Measurements from ENCODE around the gene FMN2. TPM values are rescaled to one million over a fixed set of nuclear protein-coding genes. Genes with fewer than 3 reads are reported as not detected.

FMN2 gene
- total RNA-seq, 1 experiment from 2014 or later, result not detected

DNA sequence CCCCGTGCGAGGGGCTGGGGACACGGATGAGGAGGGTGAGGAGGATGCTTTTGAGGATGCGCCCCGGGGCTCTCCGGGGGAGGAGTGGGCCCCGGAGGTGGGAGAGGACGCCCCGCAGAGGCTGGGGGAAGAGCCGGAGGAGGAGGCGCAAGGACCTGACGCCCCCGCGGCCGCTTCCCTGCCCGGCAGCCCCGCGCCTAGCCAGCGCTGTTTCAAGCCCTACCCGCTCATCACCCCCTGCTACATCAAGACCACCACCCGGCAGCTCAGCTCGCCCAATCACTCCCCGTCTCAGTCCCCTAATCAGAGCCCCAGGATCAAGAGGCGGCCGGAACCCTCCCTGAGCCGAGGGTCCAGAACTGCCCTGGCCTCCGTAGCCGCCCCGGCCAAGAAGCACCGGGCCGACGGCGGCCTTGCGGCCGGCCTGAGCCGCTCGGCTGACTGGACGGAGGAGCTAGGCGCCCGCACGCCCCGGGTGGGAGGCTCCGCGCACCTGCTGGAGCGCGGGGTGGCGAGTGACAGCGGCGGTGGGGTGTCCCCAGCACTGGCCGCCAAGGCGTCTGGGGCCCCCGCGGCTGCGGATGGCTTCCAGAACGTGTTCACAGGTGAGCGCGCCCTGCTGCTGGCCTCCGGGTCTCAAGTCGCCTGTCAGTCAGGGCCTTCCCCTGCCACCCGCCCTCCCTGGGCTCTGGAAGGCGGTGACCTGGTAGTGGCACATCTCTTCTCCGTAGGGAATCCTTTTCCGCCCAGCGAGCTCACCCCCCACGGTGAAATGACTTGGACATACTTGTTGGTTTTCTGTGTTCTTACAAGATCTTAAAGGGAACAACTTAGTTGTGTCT is 1.7 kb downstream of the FMN2 start:
- DNase-seq, result no peak
- BruUV-seq (replicated peaks), result no TSS peak
- Histone ChIP-seq H3K9me3 (ENCODE audit: insufficient read depth, low read depth) (no peaks in the 10 kb centered on the region), H3F3A (ENCODE audit: insufficient read depth, low read depth) (no peaks in the 10 kb centered on the region), H3K9me2 (ENCODE audit: insufficient read depth) (no peaks in the 10 kb centered on the region), H3K4me2 (no peak overlapping the region), H3K27ac (no peak overlapping the region), H2AFZ (no peak overlapping the region), H3K79me2 (ENCODE audit: low read depth) (no peaks in the 10 kb centered on the region), H3K4me3 (no peak overlapping the region), H3K27me3 (ENCODE audit: insufficient read depth, low read depth) (peaks cover 7% of the 10 kb centered on the region), H4K20me1 (ENCODE audit: insufficient read depth) (no peaks in the 10 kb centered on the region), H3K36me3 (ENCODE audit: low read depth) (no peaks in the 10 kb centered on the region), H3K4me1 (replicated peaks; ENCODE audit: insufficient read depth) (no peaks in the 10 kb centered on the region)
- POLR2A ChIA-PET (ENCODE audit: unreplicated experiment), result no interaction called here
- CTCF ChIA-PET, result no interaction called here
- TF ChIP-seq, protein P1, sequence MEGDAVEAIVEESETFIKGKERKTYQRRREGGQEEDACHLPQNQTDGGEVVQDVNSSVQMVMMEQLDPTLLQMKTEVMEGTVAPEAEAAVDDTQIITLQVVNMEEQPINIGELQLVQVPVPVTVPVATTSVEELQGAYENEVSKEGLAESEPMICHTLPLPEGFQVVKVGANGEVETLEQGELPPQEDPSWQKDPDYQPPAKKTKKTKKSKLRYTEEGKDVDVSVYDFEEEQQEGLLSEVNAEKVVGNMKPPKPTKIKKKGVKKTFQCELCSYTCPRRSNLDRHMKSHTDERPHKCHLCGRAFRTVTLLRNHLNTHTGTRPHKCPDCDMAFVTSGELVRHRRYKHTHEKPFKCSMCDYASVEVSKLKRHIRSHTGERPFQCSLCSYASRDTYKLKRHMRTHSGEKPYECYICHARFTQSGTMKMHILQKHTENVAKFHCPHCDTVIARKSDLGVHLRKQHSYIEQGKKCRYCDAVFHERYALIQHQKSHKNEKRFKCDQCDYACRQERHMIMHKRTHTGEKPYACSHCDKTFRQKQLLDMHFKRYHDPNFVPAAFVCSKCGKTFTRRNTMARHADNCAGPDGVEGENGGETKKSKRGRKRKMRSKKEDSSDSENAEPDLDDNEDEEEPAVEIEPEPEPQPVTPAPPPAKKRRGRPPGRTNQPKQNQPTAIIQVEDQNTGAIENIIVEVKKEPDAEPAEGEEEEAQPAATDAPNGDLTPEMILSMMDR (conservative IDR thresholded peaks at IDR 0.05), result no peak
- TF ChIP-seq EZH2 (IDR thresholded peaks at IDR 0.05; ENCODE audit: low read depth), result no peak
- intact Hi-C loops (cut with micrococcal nuclease; ENCODE audit: unreplicated experiment), result no loop called here

DNA sequence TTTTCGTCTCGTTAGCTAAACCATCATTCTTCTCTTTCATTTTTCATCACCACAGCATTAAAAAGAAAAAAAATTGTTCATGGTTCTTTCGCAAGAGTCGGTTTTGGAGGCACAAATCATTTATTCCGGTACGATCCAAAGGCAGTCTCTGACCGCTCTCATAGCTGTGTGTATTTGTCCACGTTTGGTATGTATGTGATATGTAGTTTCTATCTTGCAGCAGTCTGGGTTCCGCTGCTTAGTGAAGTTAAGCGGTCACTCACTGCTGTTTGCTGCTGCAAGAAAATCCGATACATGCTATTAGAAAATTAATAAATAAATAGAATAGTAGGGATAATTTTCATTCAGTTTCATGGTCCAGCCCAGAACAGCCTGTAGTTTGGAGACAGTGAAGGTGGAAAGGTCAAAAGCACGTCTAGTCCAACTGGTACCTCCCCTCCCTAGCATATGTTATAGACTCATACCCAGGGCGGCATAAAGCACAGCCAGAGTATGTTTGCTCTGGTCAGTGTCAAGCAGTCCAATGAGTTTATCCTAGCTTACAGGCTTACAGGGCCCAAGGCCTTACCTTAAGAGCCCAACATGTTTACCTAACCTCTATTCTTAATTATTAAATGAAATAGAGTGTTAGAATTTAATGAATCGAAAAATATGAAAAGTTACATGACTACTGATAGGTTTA is 2.5 kb downstream of the FMN2 start:
- Histone ChIP-seq H2AFZ (no peak overlapping the region), H3F3A (ENCODE audit: insufficient read depth, low read depth) (no peaks in the 10 kb centered on the region), H3K4me2 (no peak overlapping the region), H3K27ac (no peak overlapping the region), H3K27me3 (ENCODE audit: insufficient read depth, low read depth) (peaks cover 7% of the 10 kb centered on the region), H3K4me1 (replicated peaks; ENCODE audit: insufficient read depth) (no peaks in the 10 kb centered on the region), H3K79me2 (ENCODE audit: low read depth) (no peaks in the 10 kb centered on the region), H3K9me3 (ENCODE audit: insufficient read depth, low read depth) (no peaks in the 10 kb centered on the region), H4K20me1 (ENCODE audit: insufficient read depth) (no peaks in the 10 kb centered on the region), H3K4me3 (no peak overlapping the region), H3K9me2 (ENCODE audit: insufficient read depth) (no peaks in the 10 kb centered on the region), H3K36me3 (ENCODE audit: low read depth) (no peaks in the 10 kb centered on the region)
- intact Hi-C loops (cut with micrococcal nuclease; ENCODE audit: unreplicated experiment), result no loop called here
- ChIA-PET POLR2A (ENCODE audit: unreplicated experiment) (no interaction called here), CTCF (no interaction called here)
- TF ChIP-seq EZH2 (IDR thresholded peaks at IDR 0.05; ENCODE audit: low read depth), result no peak
- TF ChIP-seq, protein P1 (conservative IDR thresholded peaks at IDR 0.05), result no peak
- no peak for DNase-seq
- BruUV-seq (replicated peaks), result no TSS peak

DNA sequence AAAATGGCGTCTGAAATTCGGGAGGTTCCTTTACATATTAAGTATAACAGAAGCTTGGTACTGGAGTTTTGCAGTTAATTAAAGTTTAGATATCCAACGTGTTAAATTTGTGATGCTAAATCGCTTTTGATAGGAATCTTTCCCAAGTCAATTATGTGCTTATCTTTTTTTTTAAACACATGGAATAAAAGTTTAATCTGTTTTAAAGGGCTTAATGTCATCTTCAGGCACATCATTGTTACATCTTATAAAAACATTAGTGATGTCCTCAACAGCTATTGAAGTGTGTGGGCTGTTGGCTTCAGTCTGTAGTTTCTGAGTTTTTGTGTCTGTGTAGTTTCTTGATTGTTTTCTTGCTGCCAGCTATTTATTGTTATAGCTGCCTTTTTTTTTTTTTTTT is 5.3 kb downstream of the FMN2 start:
- CTCF ChIA-PET, result no interaction called here
- Histone ChIP-seq H3K4me2 (no peak overlapping the region), H3K27me3 (ENCODE audit: insufficient read depth, low read depth) (peaks cover 7% of the 10 kb centered on the region; the same call in 1 of the 2 replicates), H3F3A (ENCODE audit: insufficient read depth, low read depth) (no peaks in the 10 kb centered on the region), H3K27ac (no peak overlapping the region), H3K9me3 (ENCODE audit: insufficient read depth, low read depth) (no peaks in the 10 kb centered on the region), H3K4me3 (no peak overlapping the region), H2AFZ (no peak overlapping the region), H3K36me3 (ENCODE audit: low read depth) (no peaks in the 10 kb centered on the region), H3K4me1 (replicated peaks; ENCODE audit: insufficient read depth) (no peaks in the 10 kb centered on the region), H4K20me1 (ENCODE audit: insufficient read depth) (no peaks in the 10 kb centered on the region), H3K9me2 (ENCODE audit: insufficient read depth) (no peaks in the 10 kb centered on the region), H3K79me2 (ENCODE audit: low read depth) (no peaks in the 10 kb centered on the region)
- DNase-seq, result no peak
- POLR2A ChIA-PET (ENCODE audit: unreplicated experiment), result no interaction called here
- TF ChIP-seq EZH2 (IDR thresholded peaks at IDR 0.05; ENCODE audit: low read depth), result no peak
- TF ChIP-seq, protein P1 (conservative IDR thresholded peaks at IDR 0.05), result no peak
- BruUV-seq (replicated peaks), result no TSS peak
- intact Hi-C loops (cut with micrococcal nuclease; ENCODE audit: unreplicated experiment), result no loop called here
